ENCODE data around the gene CEACAM18. TPM values are rescaled to one million over a fixed set of nuclear protein-coding genes. Genes with fewer than 3 reads are reported as not detected.

CEACAM18 gene
- total and polyA plus RNA-seq, 2 donors (not counting 3 experiments of a cell fraction or from before 2014, with no cell fraction given) = not detected

DNA sequence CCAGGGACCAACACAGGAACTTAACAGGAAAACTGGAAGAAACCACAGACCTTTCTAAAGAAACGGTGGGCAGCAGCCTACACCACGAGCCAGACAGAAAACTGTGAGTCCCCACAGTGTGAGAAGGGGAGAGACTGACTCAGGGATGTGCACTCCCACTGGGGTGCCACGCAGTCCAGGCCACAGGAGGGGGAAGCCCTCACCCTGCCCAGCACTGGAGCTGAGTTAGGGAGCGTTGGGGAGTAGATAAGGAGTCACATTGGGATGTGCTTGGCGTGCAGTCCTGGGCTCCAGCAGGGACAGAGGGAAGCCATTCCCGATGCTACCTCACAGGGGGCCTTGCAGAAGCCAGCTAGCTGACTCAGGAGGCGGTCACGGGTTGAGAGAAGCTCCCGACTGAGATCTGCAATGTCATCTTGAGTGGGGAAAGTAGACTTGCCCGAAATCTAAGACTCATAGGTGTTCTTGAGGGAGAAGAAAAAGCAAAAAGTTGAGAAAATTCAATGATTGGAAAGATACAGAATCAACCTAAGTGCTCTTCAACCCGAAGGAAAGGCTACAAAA is 37.4 kb upstream of the CEACAM18 start:
- Histone ChIP-seq H3K27me3 (ENCODE audit: control insufficient read depth in 2 of 2, insufficient read depth in 2 of 2, low read length in 2 of 2) (no peaks in the 10 kb centered on the region), H3K4me1 (ENCODE audit: control insufficient read depth, extremely low read depth, insufficient read depth, low read length) (no peaks in the 10 kb centered on the region), H3K36me3 (ENCODE audit: control insufficient read depth in 2 of 2, extremely low read depth in 1 of 2, insufficient read depth in 2 of 2, low read length in 2 of 2) (no peaks in the 10 kb centered on the region), H3K9ac (replicated peaks; ENCODE audit: extremely low read depth, insufficient read depth, low read length) (no peak overlapping the region), H2AFZ (ENCODE audit: low read depth, low read length) (no peak overlapping the region), H3K4me3 (replicated peaks in 1 of 3; ENCODE audit: insufficient read depth in 1 of 3, low read depth in 1 of 3, low read length in 3 of 3) (no peak overlapping the region), H3K4me2 (ENCODE audit: insufficient read depth, low read length) (no peak overlapping the region), H3K79me2 (ENCODE audit: control insufficient read depth, insufficient read depth, low read length) (no peaks in the 10 kb centered on the region), H3K9me3 (replicated peaks; ENCODE audit: control insufficient read depth, insufficient read depth, low read length) (no peaks in the 10 kb centered on the region), H3K27ac (ENCODE audit: insufficient read depth, low read depth, low read length) (no peak overlapping the region), H4K20me1 (replicated peaks; ENCODE audit: control insufficient read depth, extremely low read depth, insufficient read depth, low read length) (no peaks in the 10 kb centered on the region), H3K9me1 (replicated peaks; ENCODE audit: control insufficient read depth, extremely low read depth, insufficient read depth, low read length) (no peaks in the 10 kb centered on the region)
- POLR2A ChIA-PET = no interaction called here
- no peak for DNase-seq (ENCODE audit: low read depth, low spot score)
- FAIRE-seq = no peak
- CTCF ChIA-PET = interaction anchor here (1.4 to 1.6 kb wide), 2 partner anchors 20 to 101 kb away, joined by 3 read pairs; no protein-coding TSS in a partner anchor
- TF ChIP-seq POLR2A (IDR thresholded peaks at IDR 0.05; ENCODE audit: low read depth, low read length) = no peak
- TF ChIP-seq, protein P1, sequence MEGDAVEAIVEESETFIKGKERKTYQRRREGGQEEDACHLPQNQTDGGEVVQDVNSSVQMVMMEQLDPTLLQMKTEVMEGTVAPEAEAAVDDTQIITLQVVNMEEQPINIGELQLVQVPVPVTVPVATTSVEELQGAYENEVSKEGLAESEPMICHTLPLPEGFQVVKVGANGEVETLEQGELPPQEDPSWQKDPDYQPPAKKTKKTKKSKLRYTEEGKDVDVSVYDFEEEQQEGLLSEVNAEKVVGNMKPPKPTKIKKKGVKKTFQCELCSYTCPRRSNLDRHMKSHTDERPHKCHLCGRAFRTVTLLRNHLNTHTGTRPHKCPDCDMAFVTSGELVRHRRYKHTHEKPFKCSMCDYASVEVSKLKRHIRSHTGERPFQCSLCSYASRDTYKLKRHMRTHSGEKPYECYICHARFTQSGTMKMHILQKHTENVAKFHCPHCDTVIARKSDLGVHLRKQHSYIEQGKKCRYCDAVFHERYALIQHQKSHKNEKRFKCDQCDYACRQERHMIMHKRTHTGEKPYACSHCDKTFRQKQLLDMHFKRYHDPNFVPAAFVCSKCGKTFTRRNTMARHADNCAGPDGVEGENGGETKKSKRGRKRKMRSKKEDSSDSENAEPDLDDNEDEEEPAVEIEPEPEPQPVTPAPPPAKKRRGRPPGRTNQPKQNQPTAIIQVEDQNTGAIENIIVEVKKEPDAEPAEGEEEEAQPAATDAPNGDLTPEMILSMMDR (IDR thresholded peaks at IDR 0.05; ENCODE audit: extremely low read depth in 1 of 2, insufficient read depth in 1 of 2, low read depth in 1 of 2, low read length in 2 of 2) = no peak
- TF ChIP-seq, protein P2, sequence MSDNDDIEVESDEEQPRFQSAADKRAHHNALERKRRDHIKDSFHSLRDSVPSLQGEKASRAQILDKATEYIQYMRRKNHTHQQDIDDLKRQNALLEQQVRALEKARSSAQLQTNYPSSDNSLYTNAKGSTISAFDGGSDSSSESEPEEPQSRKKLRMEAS (IDR thresholded peaks at IDR 0.05; ENCODE audit: insufficient read depth, insufficient read length) = no peak
- TF ChIP-seq MYC (IDR thresholded peaks at IDR 0.05; ENCODE audit: low read depth, low read length) = no peak
- TF ChIP-seq EZH2 (IDR thresholded peaks at IDR 0.05; ENCODE audit: borderline replicate concordance, low read depth, low read length, severe bottlenecking) = no peak
- TF ChIP-seq POLR2AphosphoS5 (IDR thresholded peaks at IDR 0.05; ENCODE audit: insufficient read depth, low read depth, low read length) = no peak
- TF ChIP-seq GATA2 (IDR thresholded peaks at IDR 0.05; ENCODE audit: insufficient read depth, insufficient read length, low read depth, low read length) = no peak
- no peak for TF ChIP-seq JUN (IDR thresholded peaks at IDR 0.05; ENCODE audit: borderline replicate concordance, insufficient read depth, insufficient read length, low read depth)
- no TSS peak for BruUV-seq (replicated peaks)
- intact Hi-C loops (cut with micrococcal nuclease) (no loop called here), dilution Hi-C loops (cut with MboI; ENCODE audit: extremely low pct_ligation_motif_present, low sequenced_read_pairs) (no loop called here)
